Dendritic cell treated with granulocyte-macrophage colony-stimulating factor and Interleukin-4, amounts not matched to agents 40 ng/mL and 50 ng/mL, for 4 days (primary cell): ENCODE measurements around the gene RASL11A.
"Not testable (repeated sequence)": the region's sequence is repeated elsewhere in the genome, so short reads cannot be mapped to it uniquely, and the experiment has no call there.

Experiments used
- H3K27ac Mint-ChIP-seq: one replicate; pipeline ENCODE4 v1.8.0; 2022; ENCODE audit warnings: mild to moderate bottlenecking, mixed read lengths
- H3K27me3 Mint-ChIP-seq: one replicate; pipeline ENCODE4 v1.8.0; 2022; ENCODE audit warnings: mild to moderate bottlenecking, mixed read lengths
- H3K36me3 Mint-ChIP-seq: one replicate; pipeline ENCODE4 v1.8.0; 2022; ENCODE audit warnings: low read depth, mixed read lengths
- H3K4me1 Mint-ChIP-seq: one replicate; pipeline ENCODE4 v1.8.0; 2022; ENCODE audit warnings: low read depth, mixed read lengths
- H3K4me3 Mint-ChIP-seq: one replicate; pipeline ENCODE4 v1.8.0; 2022; ENCODE audit warnings: mild to moderate bottlenecking, moderate library complexity, mixed read lengths
- H3K9me3 Mint-ChIP-seq: one replicate; pipeline ENCODE4 v1.8.0; 2022; ENCODE audit warnings: mixed read lengths
- intact Hi-C: fragments of 100-400 bp; cut with micrococcal nuclease; formaldehyde crosslinking; loops from one replicate; pipeline ENCODE4 v1.15.0; 2022

The RASL11A gene

GRCh38 chr13:27296496-27296895, 25.9 kb downstream of the RASL11A start:
- Mint-ChIP-seq H3K27ac (no peak overlapping the region), H3K36me3 (no peaks in the 10 kb centered on the region), H3K4me3 (no peak overlapping the region), H3K27me3 (peaks cover 9% of the 10 kb centered on the region), H3K9me3 (no peaks in the 10 kb centered on the region), H3K4me1 (no peaks in the 10 kb centered on the region)
- intact Hi-C loops = no loop called here

DNA sequence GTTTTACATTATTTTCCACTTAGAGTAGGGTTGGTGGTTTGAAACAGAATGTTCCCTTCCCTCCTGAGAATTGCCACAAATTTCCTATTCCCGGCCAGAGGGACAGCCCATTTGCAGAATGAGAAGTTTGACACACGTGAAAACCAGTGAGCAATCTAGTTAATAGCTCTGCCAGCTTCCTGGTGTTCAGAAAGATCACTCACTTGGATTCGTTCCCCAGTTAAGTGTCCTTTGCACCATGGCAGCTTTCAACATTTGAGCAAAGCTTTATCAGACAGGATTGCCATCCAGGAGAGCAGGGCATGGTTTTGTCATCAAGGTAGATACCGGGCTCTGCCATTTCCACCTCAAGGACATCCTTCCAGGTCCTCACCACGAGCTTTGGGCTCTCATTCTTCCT, 28.2 kb downstream of the RASL11A start:
- Mint-ChIP-seq H3K27ac (no peak overlapping the region), H3K4me1 (no peaks in the 10 kb centered on the region), H3K36me3 (no peaks in the 10 kb centered on the region), H3K27me3 (peaks cover 2% of the 10 kb centered on the region), H3K4me3 (no peak overlapping the region), H3K9me3 (no peaks in the 10 kb centered on the region)
- intact Hi-C loops = no loop called here

DNA sequence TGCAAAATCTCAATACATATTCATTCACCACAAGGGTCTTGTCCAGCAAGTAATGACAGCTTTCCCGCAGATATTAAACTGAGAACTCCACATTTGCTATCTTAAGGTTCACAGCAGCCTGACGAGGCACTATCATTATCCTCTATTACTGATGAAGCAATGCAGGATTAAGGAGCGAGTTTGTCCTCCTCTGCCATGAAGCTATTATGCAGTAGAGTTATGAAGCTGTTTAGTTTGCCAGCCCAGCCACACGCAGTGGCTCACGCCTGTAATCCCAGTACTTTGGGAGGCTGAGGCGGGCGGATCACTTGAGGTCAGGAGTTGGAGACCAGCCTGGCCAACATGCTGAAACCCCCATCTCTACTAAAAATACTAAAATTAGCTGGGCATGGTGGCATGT, 29.8 kb downstream of the RASL11A start:
- intact Hi-C loops, H3K27ac Mint-ChIP-seq, H3K4me3 Mint-ChIP-seq, H3K9me3 Mint-ChIP-seq, H3K4me1 Mint-ChIP-seq, H3K36me3 Mint-ChIP-seq, H3K27me3 Mint-ChIP-seq: not testable (repeated sequence)

- intact Hi-C loops = no loop called here
Observed at GRCh38 chr13:27300941-27301586, 30.4 kb downstream of the RASL11A start.

DNA sequence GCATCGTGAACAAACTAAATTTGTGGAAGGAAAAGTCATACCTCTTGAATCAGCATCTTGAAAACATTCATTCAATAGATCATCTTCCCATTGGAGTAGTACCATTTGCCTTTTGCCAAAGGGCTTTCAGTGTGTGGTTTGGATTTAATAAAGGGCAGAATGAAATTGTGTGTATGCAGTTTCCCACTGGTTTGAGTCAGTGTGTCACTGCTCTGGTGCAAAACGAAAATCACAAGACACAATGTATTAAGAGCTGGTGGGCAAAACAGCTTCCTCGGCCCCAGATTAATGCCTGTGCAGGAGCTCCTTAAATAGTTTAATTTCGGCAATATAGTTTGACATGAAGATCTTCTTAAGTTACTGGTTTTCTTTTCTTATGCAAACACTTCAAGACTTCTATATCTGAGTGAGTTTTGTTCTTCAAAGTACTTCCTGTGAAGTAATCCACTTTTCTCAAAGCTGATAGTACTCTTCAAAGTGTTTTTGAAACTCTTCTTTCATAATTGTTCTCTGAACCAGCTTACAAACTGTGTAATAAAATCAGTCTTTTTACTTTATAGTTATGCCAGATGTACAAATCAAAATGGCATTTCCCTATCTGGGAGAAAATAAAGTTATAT, 32.1 kb downstream of the RASL11A start:
- Mint-ChIP-seq H3K4me3 (no peak overlapping the region), H3K9me3 (no peaks in the 10 kb centered on the region), H3K4me1 (peaks cover 5% of the 10 kb centered on the region), H3K27ac (no peak overlapping the region), H3K36me3 (no peaks in the 10 kb centered on the region), H3K27me3 (no peaks in the 10 kb centered on the region)
- intact Hi-C loops = no loop called here

More at GRCh38 chr13:27300941-27301586, 30.4 kb downstream of the RASL11A start:
- Mint-ChIP-seq H3K4me3 (no peak overlapping the region), H3K27me3 (no peaks in the 10 kb centered on the region), H3K9me3 (no peaks in the 10 kb centered on the region), H3K36me3 (no peaks in the 10 kb centered on the region), H3K4me1 (peaks cover 5% of the 10 kb centered on the region), H3K27ac (no peak overlapping the region)

GRCh38 chr13:27304099-27304498, 33.5 kb downstream of the RASL11A start:
- H3K27me3 Mint-ChIP-seq = no peaks in the 10 kb centered on the region
- no peaks in the 10 kb centered on the region for H3K36me3 Mint-ChIP-seq
- H3K27ac Mint-ChIP-seq = no peak overlapping the region
- peaks cover 5% of the 10 kb centered on the region for H3K4me1 Mint-ChIP-seq
- H3K9me3 Mint-ChIP-seq = no peaks in the 10 kb centered on the region
- intact Hi-C loops = no loop called here
- no peak overlapping the region for H3K4me3 Mint-ChIP-seq

DNA sequence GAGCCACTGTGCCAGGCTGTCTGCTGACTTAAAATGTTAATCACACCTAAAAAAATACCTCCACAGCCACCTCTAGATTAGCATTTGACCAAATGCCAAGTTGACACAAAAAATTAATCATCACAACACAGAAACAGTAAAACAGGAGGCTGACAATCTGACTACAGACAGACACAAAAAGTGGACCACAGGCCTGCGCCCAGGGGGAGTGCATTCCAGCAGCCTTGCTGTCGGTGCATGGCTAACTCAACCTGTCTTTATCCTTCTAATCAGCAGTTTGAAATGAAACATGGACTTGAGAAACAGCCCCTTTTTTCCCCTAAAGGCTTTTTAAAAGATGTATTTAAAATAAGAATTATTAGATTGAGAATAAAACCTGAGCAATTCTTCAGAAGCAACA, 34.0 kb downstream of the RASL11A start:
- no peak overlapping the region for H3K4me3 Mint-ChIP-seq
- no peak overlapping the region for H3K27ac Mint-ChIP-seq

GRCh38 chr13:27306364-27306763, 35.7 kb downstream of the RASL11A start:
- no peaks in the 10 kb centered on the region for H3K27me3 Mint-ChIP-seq
- no peak overlapping the region for H3K27ac Mint-ChIP-seq
- no peak overlapping the region for H3K4me3 Mint-ChIP-seq
- intact Hi-C loops = no loop called here
- H3K4me1 Mint-ChIP-seq = peaks cover 5% of the 10 kb centered on the region
- H3K9me3 Mint-ChIP-seq = no peaks in the 10 kb centered on the region
- no peaks in the 10 kb centered on the region for H3K36me3 Mint-ChIP-seq

More for the DNA sequence above, 34.0 kb downstream of the RASL11A start:
- H3K36me3 Mint-ChIP-seq = no peaks in the 10 kb centered on the region
- no peaks in the 10 kb centered on the region for H3K9me3 Mint-ChIP-seq
- intact Hi-C loops = no loop called here
- no peaks in the 10 kb centered on the region for H3K27me3 Mint-ChIP-seq
- H3K4me1 Mint-ChIP-seq = peaks cover 5% of the 10 kb centered on the region

GRCh38 chr13:27308941-27309340, 38.3 kb downstream of the RASL11A start:
- Mint-ChIP-seq H3K27ac (no peak overlapping the region), H3K9me3 (no peaks in the 10 kb centered on the region)

GRCh38 chr13:27309401-27309958, 38.9 kb downstream of the RASL11A start:
- intact Hi-C loops = no loop called here
- peaks cover 5% of the 10 kb centered on the region for H3K4me1 Mint-ChIP-seq

More at GRCh38 chr13:27308941-27309340, 38.3 kb downstream of the RASL11A start:
- intact Hi-C loops = no loop called here
- Mint-ChIP-seq H3K4me3 (no peak overlapping the region), H3K36me3 (no peaks in the 10 kb centered on the region), H3K27me3 (no peaks in the 10 kb centered on the region), H3K4me1 (peaks cover 5% of the 10 kb centered on the region)

GRCh38 chr13:27309967-27310598, 39.5 kb downstream of the RASL11A start:
- intact Hi-C loops = no loop called here
- Mint-ChIP-seq H3K4me3 (no peak overlapping the region), H3K27ac (no peak overlapping the region), H3K9me3 (no peaks in the 10 kb centered on the region), H3K27me3 (no peaks in the 10 kb centered on the region), H3K4me1 (peaks cover 5% of the 10 kb centered on the region), H3K36me3 (no peaks in the 10 kb centered on the region)

More at GRCh38 chr13:27309401-27309958, 38.9 kb downstream of the RASL11A start:
- H3K4me3 Mint-ChIP-seq = no peak overlapping the region
- no peaks in the 10 kb centered on the region for H3K9me3 Mint-ChIP-seq
- no peak overlapping the region for H3K27ac Mint-ChIP-seq
- no peaks in the 10 kb centered on the region for H3K27me3 Mint-ChIP-seq
- no peaks in the 10 kb centered on the region for H3K36me3 Mint-ChIP-seq

- intact Hi-C loops = no loop called here
- Mint-ChIP-seq H3K4me3 (no peak overlapping the region), H3K36me3 (no peaks in the 10 kb centered on the region), H3K27ac (no peak overlapping the region), H3K9me3 (no peaks in the 10 kb centered on the region), H3K4me1 (peaks cover 2% of the 10 kb centered on the region), H3K27me3 (no peaks in the 10 kb centered on the region)
Observed at GRCh38 chr13:27310946-27311345, 40.3 kb downstream of the RASL11A start.

- no peak overlapping the region for H3K4me3 Mint-ChIP-seq
- H3K27me3 Mint-ChIP-seq = peaks cover 2% of the 10 kb centered on the region
- H3K36me3 Mint-ChIP-seq = no peaks in the 10 kb centered on the region
Observed at GRCh38 chr13:27311518-27312210, 41.0 kb downstream of the RASL11A start.

DNA sequence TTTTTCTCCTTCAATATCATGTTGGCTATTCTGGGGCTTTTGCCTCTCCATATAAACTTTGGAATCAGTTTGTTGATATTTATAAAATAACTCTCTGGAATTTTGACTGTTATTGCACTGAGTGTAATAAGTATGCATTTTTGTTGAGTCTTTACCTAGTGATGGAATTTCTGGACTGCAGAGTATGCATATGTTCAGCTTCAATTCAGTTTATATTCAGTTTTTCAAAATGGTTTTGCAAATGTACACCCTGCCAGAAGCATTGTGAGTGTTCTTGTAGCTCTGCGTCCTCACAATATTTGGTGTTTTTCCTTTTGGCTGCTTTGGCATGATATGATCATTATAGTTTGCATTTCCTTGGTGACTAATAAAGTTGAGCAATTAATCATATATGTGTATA, 43.1 kb downstream of the RASL11A start:
- intact Hi-C loops = no loop called here
- no peaks in the 10 kb centered on the region for H3K36me3 Mint-ChIP-seq
- H3K4me3 Mint-ChIP-seq = no peak overlapping the region
- peaks cover 7% of the 10 kb centered on the region for H3K27me3 Mint-ChIP-seq
- H3K27ac Mint-ChIP-seq = no peak overlapping the region
- H3K4me1 Mint-ChIP-seq = peaks cover 9% of the 10 kb centered on the region
- H3K9me3 Mint-ChIP-seq = no peaks in the 10 kb centered on the region

More at GRCh38 chr13:27311518-27312210, 41.0 kb downstream of the RASL11A start:
- intact Hi-C loops = no loop called here
- Mint-ChIP-seq H3K9me3 (no peaks in the 10 kb centered on the region), H3K4me1 (peaks cover 5% of the 10 kb centered on the region), H3K27ac (no peak overlapping the region)
